HG03095 (cell line): ENCODE data around the gene DOK4.

ENCODE experiments used
- ATAC-seq: cut with Tn5 transposase; IDR thresholded peaks from one replicate; pipeline ENCODE4 v1.9.1; 2021; ENCODE audit warnings: moderate library complexity; ENCODE audit not compliant: unreplicated experiment

DOK4 gene

GRCh38 chr16:57485916-57486857, at the start of gene DOK4:
TSS of gene DOK4 (minus strand) at chr16:57486493. CDS start at chr16:57479507, 6,986 bp downstream.
- peak; percentile 78 for ATAC-seq

GRCh38 chr16:57535680-57536305, 49.5 kb upstream of the DOK4 start:
- peak; percentile 61 for ATAC-seq

GRCh38 chr16:57534881-57535658, 48.8 kb upstream of the DOK4 start:
- ATAC-seq = no peak

- no peak for ATAC-seq
These were observed 48.1 kb upstream of the DOK4 start for GRCh38 chr16:57534337-57534880.

GRCh38 chr16:57533431-57534336, 47.4 kb upstream of the DOK4 start:
- ATAC-seq = no peak

- no peak for ATAC-seq
These were observed 46.0 kb upstream of the DOK4 start for GRCh38 chr16:57532266-57532625.

- ATAC-seq = no peak
These were observed 45.5 kb upstream of the DOK4 start for GRCh38 chr16:57531635-57532265.

GRCh38 chr16:57531253-57531575, 44.9 kb upstream of the DOK4 start:
- ATAC-seq = no peak

GRCh38 chr16:57530522-57531252, 44.4 kb upstream of the DOK4 start:
- ATAC-seq = no peak

GRCh38 chr16:57530104-57530521, 43.8 kb upstream of the DOK4 start:
- ATAC-seq = peak; percentile 69

GRCh38 chr16:57529391-57530103, 43.3 kb upstream of the DOK4 start:
- no peak for ATAC-seq

GRCh38 chr16:57528499-57529390, 42.5 kb upstream of the DOK4 start:
- ATAC-seq = no peak

GRCh38 chr16:57527610-57528360, 41.5 kb upstream of the DOK4 start:
- ATAC-seq = no peak

- no peak for ATAC-seq
These were observed 40.7 kb upstream of the DOK4 start for GRCh38 chr16:57527027-57527426.

GRCh38 chr16:57526498-57526897, 40.2 kb upstream of the DOK4 start:
- no peak for ATAC-seq

- no peak for ATAC-seq
These were observed 39.5 kb upstream of the DOK4 start for GRCh38 chr16:57525761-57526160.

- no peak for ATAC-seq
These were observed 36.7 kb upstream of the DOK4 start for GRCh38 chr16:57522960-57523359.
